Neural cell (in vitro differentiated cells): ENCODE data around the gene NF2. TPM values are rescaled to one million over a fixed set of nuclear protein-coding genes. Genes with fewer than 3 reads are reported as not detected.

ENCODE experiments used
- H2AFZ ChIP-seq: fragments of 200-600, 300-800 bp; sonication (generic), shearing (Covaris generic); 2 replicates; pipeline ENCODE4 v1.6.0; 2014; ENCODE audit warnings: low read depth, mild to moderate bottlenecking, antibody characterized with exemption, low read length, moderate library complexity
- H3F3A ChIP-seq: fragments of 200-600 bp; shearing (Covaris generic); 2 replicates; pipeline ENCODE4 v1.6.1; 2016; ENCODE audit warnings: mild to moderate bottlenecking, moderate library complexity, mixed read lengths, antibody characterized with exemption, low read length; ENCODE audit not compliant: insufficient read depth, poor library complexity, severe bottlenecking
- H3K27ac ChIP-seq: fragments of 200-600, 300-800 bp; sonication (generic), shearing (Covaris generic); 2 replicates; pipeline ENCODE4 v1.5.1; 2014; ENCODE audit warnings: mild to moderate bottlenecking, low read length, moderate library complexity
- H3K27me3 ChIP-seq: fragments of 300-800, 200-600 bp; sonication (generic), shearing (Covaris generic); 2 replicates; pipeline ENCODE4 v1.6.0; 2014; ENCODE audit warnings: mild to moderate bottlenecking, low read depth, low read length, moderate library complexity; ENCODE audit not compliant: insufficient read depth
- H3K36me3 ChIP-seq: fragments of 300-800, 200-600 bp; sonication (generic), shearing (Covaris generic); 2 replicates; pipeline ENCODE4 v1.5.1; 2014; ENCODE audit warnings: mild to moderate bottlenecking, antibody characterized with exemption, low read length, moderate library complexity; ENCODE audit not compliant: insufficient read depth
- H3K4me2 ChIP-seq: fragments of 300-800, 200-600 bp; sonication (generic), shearing (Covaris generic); 2 replicates; pipeline ENCODE4 v1.6.0; 2014; ENCODE audit warnings: mild to moderate bottlenecking, low read length
- H3K4me3 ChIP-seq: fragments of 300-800, 200-600 bp; sonication (generic), shearing (Covaris generic); 2 replicates; pipeline ENCODE4 v1.5.1; 2014; ENCODE audit warnings: mild to moderate bottlenecking, low read length, moderate library complexity
- H3K79me2 ChIP-seq: fragments of 200-600 bp; shearing (Covaris generic); replicated peaks from 2 replicates; pipeline ENCODE4 v1.6.0; 2014; ENCODE audit warnings: mild to moderate bottlenecking, low read length, moderate library complexity; ENCODE audit not compliant: insufficient read depth
- H3K9ac ChIP-seq: fragments of 300-800, 200-600 bp; sonication (generic), shearing (Covaris generic); 2 replicates; pipeline ENCODE4 v1.6.1; 2016; ENCODE audit warnings: mild to moderate bottlenecking, low read length, mixed read lengths
- H3K9me2 ChIP-seq: fragments of 200-600 bp; shearing (Covaris generic); 2 replicates; pipeline ENCODE4 v1.6.1; 2016; ENCODE audit warnings: mild to moderate bottlenecking, low read length, mixed read lengths; ENCODE audit not compliant: insufficient read depth
- H3K9me3 ChIP-seq: fragments of 200-600, 300-800 bp; sonication (generic), shearing (Covaris generic); 2 replicates; pipeline ENCODE4 v1.6.1; 2016; ENCODE audit warnings: mild to moderate bottlenecking, mixed run types, low read length, moderate library complexity, mixed read lengths
- H4K20me1 ChIP-seq: fragments of 200-600 bp; shearing (Covaris generic); 2 replicates; pipeline ENCODE4 v1.6.1; 2016; ENCODE audit warnings: mild to moderate bottlenecking, mixed run types; ENCODE audit not compliant: insufficient read depth
- CTCF ChIP-seq: fragments of 450-650 bp; IDR thresholded peaks from 2 replicates; pipeline ENCODE4 v1.5.1; 2014; ENCODE audit warnings: antibody characterized with exemption, mild to moderate bottlenecking, moderate library complexity; ENCODE audit not compliant: poor library complexity, severe bottlenecking
- EP300 ChIP-seq: fragments of 450-650 bp; conservative IDR thresholded peaks from 2 replicates; pipeline ENCODE4 v1.6.1; 2014; ENCODE audit warnings: antibody characterized with exemption, mild to moderate bottlenecking, moderate library complexity; ENCODE audit not compliant: poor library complexity, severe bottlenecking
- EZH2 ChIP-seq: fragments of 200-600, 300-800 bp; shearing (Covaris generic), sonication (generic); IDR thresholded peaks from 2 replicates; pipeline ENCODE4 v1.6.1; 2014; ENCODE audit warnings: antibody characterized with exemption, low read length, borderline replicate concordance, mild to moderate bottlenecking; ENCODE audit not compliant: insufficient read depth, poor library complexity, severe bottlenecking
- RAD21 ChIP-seq: fragments of 450-650 bp; conservative IDR thresholded peaks from 2 replicates; pipeline ENCODE4 v1.6.1; 2014; ENCODE audit warnings: antibody characterized with exemption, mild to moderate bottlenecking, moderate library complexity
- REST ChIP-seq: IDR thresholded peaks from 2 replicates; pipeline ENCODE4 v1.6.1; 2012; ENCODE audit warnings: borderline replicate concordance
- TAF1 ChIP-seq: IDR thresholded peaks from 2 replicates; pipeline ENCODE4 v1.6.1; 2012; ENCODE audit warnings: low read depth
- polyA plus RNA-seq: library from polyadenylated mRNA; depleted of rRNA; stranded (reverse); fragments of >200 nt; gene quantifications from 2 replicates; pipeline ENCODE4 v1.2.3, GENCODE V29; 2014

The NF2 gene
- polyA plus RNA-seq, 1 donor from 2014 or later, result 18.7 TPM

GRCh38 chr22:29641700-29642330 is 38.4 kb downstream of the NF2 start:
- Histone ChIP-seq H3F3A (no peaks in the 10 kb centered on the region), H3K36me3 (no peaks in the 10 kb centered on the region), H3K4me3 (no peak overlapping the region), H4K20me1 (no peaks in the 10 kb centered on the region), H2AFZ (no peak overlapping the region), H3K79me2 (no peaks in the 10 kb centered on the region), H3K27ac (no peak overlapping the region), H3K4me2 (no peak overlapping the region), H3K9me3 (no peaks in the 10 kb centered on the region), H3K9ac (no peak overlapping the region), H3K27me3 (no peaks in the 10 kb centered on the region), H3K9me2 (no peaks in the 10 kb centered on the region)
- TF ChIP-seq EP300, result no peak
- TF ChIP-seq REST, result no peak
- no peak for TF ChIP-seq CTCF
- TF ChIP-seq EZH2, result no peak

- no peaks in the 10 kb centered on the region for H3K9me2 ChIP-seq
- H3K27ac ChIP-seq, result no peak overlapping the region
These were observed 39.3 kb downstream of the NF2 start for GRCh38 chr22:29642694-29643093.

More at GRCh38 chr22:29642694-29643093, 39.3 kb downstream of the NF2 start:
- Histone ChIP-seq H3K4me2 (no peak overlapping the region), H3K27me3 (no peaks in the 10 kb centered on the region), H3K4me3 (no peak overlapping the region), H3F3A (no peaks in the 10 kb centered on the region), H2AFZ (no peak overlapping the region), H3K79me2 (no peaks in the 10 kb centered on the region), H3K9me3 (no peaks in the 10 kb centered on the region), H3K9ac (no peak overlapping the region), H3K36me3 (no peaks in the 10 kb centered on the region), H4K20me1 (no peaks in the 10 kb centered on the region)
- no peak for TF ChIP-seq TAF1
- no peak for TF ChIP-seq RAD21
- no peak for TF ChIP-seq EP300
- no peak for TF ChIP-seq REST
